Stimulated activated naive B cell treated with anti-CD40 and anti-IgM and Interleukin-4, amounts not matched to agents 10 μg/mL and 1 μg/mL and 100 μg/mL, for 72 hours (primary cell): ENCODE data around the gene ZDHHC24.
"Not testable (repeated sequence)": the region's sequence is repeated elsewhere in the genome, so short reads cannot be mapped to it uniquely, and the experiment has no call there.

Experiments
- ATAC-seq, 2 donors: fragments of 150-1000 bp; cut with Tn5 transposase; replicated peaks; 2 replicates each; pipeline ENCODE4 v1.10.0; 2021; ENCODE audit warnings: moderate library complexity in 1 of 2
- DNase-seq: peaks from one replicate; pipeline ENCODE4 v3.0.0; 2021
- H3K27ac Mint-ChIP-seq: one replicate; pipeline ENCODE4 v1.8.0; 2022; ENCODE audit warnings: mild to moderate bottlenecking, mixed read lengths
- H3K27me3 Mint-ChIP-seq, 2 donors: one replicate each; pipeline ENCODE4 v1.8.0; 2022; ENCODE audit warnings: mixed read lengths in 2 of 2
- H3K36me3 Mint-ChIP-seq, 2 donors: one replicate each; pipeline ENCODE4 v1.8.0; 2022; ENCODE audit warnings: mixed read lengths in 2 of 2, mild to moderate bottlenecking in 1 of 2
- H3K4me1 Mint-ChIP-seq, 2 donors: one replicate each; pipeline ENCODE4 v1.8.0; 2022; ENCODE audit warnings: mixed read lengths in 2 of 2, mild to moderate bottlenecking in 1 of 2
- H3K4me3 Mint-ChIP-seq, 2 donors: one replicate each; pipeline ENCODE4 v1.8.0; 2022; ENCODE audit warnings: mild to moderate bottlenecking in 2 of 2, mixed read lengths in 2 of 2, moderate library complexity in 1 of 2
- H3K9me3 Mint-ChIP-seq, 2 donors: one replicate each; pipeline ENCODE4 v1.8.0; 2022; ENCODE audit warnings: mixed read lengths in 2 of 2, mild to moderate bottlenecking in 1 of 2

ZDHHC24 gene

GRCh38 chr11:66546368-66546965 lies 619 bp upstream of the ZDHHC24 start, which contains the start of gene ACTN3:
Gene ACTN3, plus strand, starts transcription at chr11:66546903. Its CDS starts 35 bp downstream, at chr11:66546938.
- Mint-ChIP-seq H3K4me1 (peaks cover 25 to 37% of the 10 kb centered on the region in 2 donors), H3K27ac (peak within 1 kb of the TSS; percentile 48), H3K36me3 (peaks cover 13 to 20% of the 10 kb centered on the region in 2 donors), H3K9me3 (no peaks in the 10 kb centered on the region), H3K27me3 (no peaks in the 10 kb centered on the region), H3K4me3 (peak within 1 kb of the TSS; percentile 79 to 86)
- DNase-seq (no peak), ATAC-seq (no peak)

- DNase-seq, H3K27ac Mint-ChIP-seq, H3K9me3 Mint-ChIP-seq, ATAC-seq, H3K27me3 Mint-ChIP-seq: not testable (repeated sequence)
- Mint-ChIP-seq H3K36me3 (peaks cover 13 to 25% of the 10 kb centered on the region in 2 donors), H3K4me1 (peaks cover 25 to 37% of the 10 kb centered on the region in 2 donors), H3K4me3 (peak overlapping the region; percentile 79 to 86)
Observed at GRCh38 chr11:66544952-66545351, 896 bp downstream of the ZDHHC24 start.

GRCh38 chr11:66543263-66544107 lies 2.4 kb downstream of the ZDHHC24 start:
- H3K4me3 Mint-ChIP-seq = peak overlapping the region; percentile 68 to 73
- peaks cover 13 to 32% of the 10 kb centered on the region in 2 donors for H3K36me3 Mint-ChIP-seq
- DNase-seq (peak; percentile 59), ATAC-seq (peak; percentile 59 to 64)
- no peaks in the 10 kb centered on the region for H3K27me3 Mint-ChIP-seq
- no peaks in the 10 kb centered on the region for H3K9me3 Mint-ChIP-seq
- peaks cover 25 to 37% of the 10 kb centered on the region in 2 donors for H3K4me1 Mint-ChIP-seq
- H3K27ac Mint-ChIP-seq = peak overlapping the region; percentile 86

- no peak for ATAC-seq
- Mint-ChIP-seq H3K27ac (peak overlapping the region; percentile 82), H3K4me3 (peak overlapping the region in 1 of 2 donors; percentile 19), H3K4me1 (peaks cover 25 to 37% of the 10 kb centered on the region in 2 donors), H3K27me3 (no peaks in the 10 kb centered on the region), H3K9me3 (no peaks in the 10 kb centered on the region), H3K36me3 (peaks cover 16 to 37% of the 10 kb centered on the region in 2 donors)
- no peak for DNase-seq
Observed at GRCh38 chr11:66542362-66542761, 3.5 kb downstream of the ZDHHC24 start.

GRCh38 chr11:66541892-66542291 lies 4.0 kb downstream of the ZDHHC24 start:
- no peak overlapping the region for H3K4me3 Mint-ChIP-seq
- H3K36me3 Mint-ChIP-seq = peaks cover 18 to 41% of the 10 kb centered on the region in 2 donors

GRCh38 chr11:66540598-66540997 lies 5.2 kb downstream of the ZDHHC24 start:
- H3K9me3 Mint-ChIP-seq, H3K4me3 Mint-ChIP-seq, DNase-seq, ATAC-seq, H3K27ac Mint-ChIP-seq, H3K27me3 Mint-ChIP-seq: not testable (repeated sequence)
- Mint-ChIP-seq H3K4me1 (peaks cover 28 to 34% of the 10 kb centered on the region in 2 donors), H3K36me3 (peaks cover 27 to 48% of the 10 kb centered on the region in 2 donors)

More at GRCh38 chr11:66541892-66542291, 4.0 kb downstream of the ZDHHC24 start:
- H3K27ac Mint-ChIP-seq = no peak overlapping the region
- ATAC-seq (no peak), DNase-seq (no peak)
- peaks cover 25 to 37% of the 10 kb centered on the region in 2 donors for H3K4me1 Mint-ChIP-seq
- no peaks in the 10 kb centered on the region for H3K27me3 Mint-ChIP-seq
- H3K9me3 Mint-ChIP-seq = no peaks in the 10 kb centered on the region

GRCh38 chr11:66539870-66540213 lies 6.0 kb downstream of the ZDHHC24 start:
- no peaks in the 10 kb centered on the region for H3K9me3 Mint-ChIP-seq
- H3K4me1 Mint-ChIP-seq = peaks cover 26 to 32% of the 10 kb centered on the region in 2 donors
- DNase-seq = no peak
- H3K27ac Mint-ChIP-seq = peak overlapping the region; percentile 44
- no peak for ATAC-seq
- H3K36me3 Mint-ChIP-seq = peaks cover 30 to 53% of the 10 kb centered on the region in 2 donors
- H3K27me3 Mint-ChIP-seq = no peaks in the 10 kb centered on the region
- no peak overlapping the region for H3K4me3 Mint-ChIP-seq

- H3K4me1 Mint-ChIP-seq = peaks cover 24 to 30% of the 10 kb centered on the region in 2 donors
- no peak for ATAC-seq
- H3K27ac Mint-ChIP-seq = no peak overlapping the region
- peaks cover 33 to 53% of the 10 kb centered on the region in 2 donors for H3K36me3 Mint-ChIP-seq
- no peak for DNase-seq
- no peaks in the 10 kb centered on the region for H3K27me3 Mint-ChIP-seq
- no peaks in the 10 kb centered on the region for H3K9me3 Mint-ChIP-seq
- H3K4me3 Mint-ChIP-seq = no peak overlapping the region
Observed at GRCh38 chr11:66539170-66539869, 6.5 kb downstream of the ZDHHC24 start.

GRCh38 chr11:66532784-66533183 lies 13.1 kb downstream of the ZDHHC24 start:
- Mint-ChIP-seq H3K27ac (no peak overlapping the region), H3K4me3 (no peak overlapping the region), H3K36me3 (peaks cover 27 to 37% of the 10 kb centered on the region in 2 donors), H3K9me3 (no peaks in the 10 kb centered on the region), H3K4me1 (peaks cover 6 to 13% of the 10 kb centered on the region in 2 donors), H3K27me3 (no peaks in the 10 kb centered on the region)
- no peak for ATAC-seq
- no peak for DNase-seq

GRCh38 chr11:66531841-66532240 lies 14.0 kb downstream of the ZDHHC24 start:
- ATAC-seq = no peak
- no peaks in the 10 kb centered on the region for H3K27me3 Mint-ChIP-seq
- H3K4me1 Mint-ChIP-seq = peaks cover 6 to 13% of the 10 kb centered on the region in 2 donors
- no peaks in the 10 kb centered on the region for H3K9me3 Mint-ChIP-seq
- H3K27ac Mint-ChIP-seq = no peak overlapping the region
- DNase-seq = no peak
- H3K36me3 Mint-ChIP-seq = peaks cover 24 to 35% of the 10 kb centered on the region in 2 donors
- H3K4me3 Mint-ChIP-seq = no peak overlapping the region

GRCh38 chr11:66530927-66531709 lies 14.7 kb downstream of the ZDHHC24 start:
- H3K4me1 Mint-ChIP-seq = peaks cover 6 to 13% of the 10 kb centered on the region in 2 donors
- no peak overlapping the region for H3K4me3 Mint-ChIP-seq
- H3K9me3 Mint-ChIP-seq = no peaks in the 10 kb centered on the region
- no peaks in the 10 kb centered on the region for H3K27me3 Mint-ChIP-seq
- no peak overlapping the region for H3K27ac Mint-ChIP-seq
- peaks cover 20 to 37% of the 10 kb centered on the region in 2 donors for H3K36me3 Mint-ChIP-seq
- DNase-seq (no peak), ATAC-seq (no peak)

- Mint-ChIP-seq H3K36me3 (peaks cover 16 to 27% of the 10 kb centered on the region in 2 donors), H3K27ac (no peak overlapping the region), H3K9me3 (no peaks in the 10 kb centered on the region), H3K4me3 (no peak overlapping the region), H3K27me3 (no peaks in the 10 kb centered on the region), H3K4me1 (peaks cover 2 to 7% of the 10 kb centered on the region in 2 donors)
- no peak for ATAC-seq
- no peak for DNase-seq
Observed at GRCh38 chr11:66529655-66530054, 16.2 kb downstream of the ZDHHC24 start.

GRCh38 chr11:66529069-66529468 lies 16.8 kb downstream of the ZDHHC24 start:
- Mint-ChIP-seq H3K27ac (no peak overlapping the region), H3K36me3 (peaks cover 15 to 27% of the 10 kb centered on the region in 2 donors), H3K27me3 (no peaks in the 10 kb centered on the region), H3K9me3 (no peaks in the 10 kb centered on the region), H3K4me3 (no peak overlapping the region), H3K4me1 (peaks cover 2 to 7% of the 10 kb centered on the region in 2 donors)
- ATAC-seq (no peak), DNase-seq (no peak)
